ENCODE results near the gene TCF3.

- TF ChIP-seq CTCF (IDR thresholded peaks at IDR 0.05; ENCODE audit: insufficient read depth, low read length, poor library complexity, severe bottlenecking) (no peak), EZH2phosphoT487 (conservative IDR thresholded peaks at IDR 0.05; ENCODE audit: low read length) (no peak)
Measured at GRCh38 chr19:1656988-1657536, 4.6 kb upstream of the TCF3 start.
